Uterus (tissue), 4 donors: ENCODE results near the gene PTPRJ. TPM values are rescaled to one million over a fixed set of nuclear protein-coding genes. Genes with fewer than 3 reads are reported as not detected.

Experiments used
- DNase-seq, 2 donors: peaks; one replicate each; pipeline ENCODE4 v3.0.0-alpha.2; 2019 to 2020
- H3K27ac ChIP-seq, 2 donors: fragments of 200-600 bp; sonication (generic); 1 replicate in 1 of 2; 2 replicates in 1 of 2; pipeline ENCODE4 v1.5.1; 2016 to 2018
- H3K27me3 ChIP-seq, 2 donors: fragments of 200-600 bp; sonication (generic); one replicate each; pipeline ENCODE4 v1.5.1; 2018 to 2019; ENCODE audit warnings: control low read depth in 1 of 2
- H3K36me3 ChIP-seq, 2 donors: fragments of 200-600 bp; sonication (generic); one replicate each; pipeline ENCODE4 v1.5.1; 2019; ENCODE audit warnings: control low read depth in 1 of 2
- H3K4me1 ChIP-seq, 2 donors: fragments of 200-600 bp; sonication (generic); one replicate each; pipeline ENCODE4 v1.5.1; 2018 to 2019; ENCODE audit warnings: control low read depth in 1 of 2
- H3K4me3 ChIP-seq, 2 donors: fragments of 200-600 bp; sonication (generic); 1 replicate in 1 of 2; 2 replicates in 1 of 2; pipeline ENCODE4 v1.5.1; 2018 to 2019; ENCODE audit warnings: mild to moderate bottlenecking in 1 of 2
- H3K9me3 ChIP-seq, 2 donors: fragments of 200-600 bp; sonication (generic); one replicate each; pipeline ENCODE4 v1.5.1; 2019; ENCODE audit warnings: control low read depth in 1 of 2
- POLR2A ChIP-seq, 2 donors: fragments of 450-650 bp; IDR thresholded peaks; one replicate each; pipeline ENCODE4 v1.6.1; 2016; ENCODE audit warnings: antibody characterized with exemption in 2 of 2, mild to moderate bottlenecking in 1 of 2, moderate library complexity in 1 of 2
- intact Hi-C: fragments of 100-400 bp; cut with DNase I; formaldehyde crosslinking; loops from one replicate; pipeline ENCODE4 v1.15.1; 2023; ENCODE audit warnings: low total_unique reads
- total RNA-seq, 4 donors: library from RNA; depleted of rRNA in 3 of 4; stranded (reverse); fragments of >200 nt in 3 of 4; gene quantifications; one replicate each; pipeline versions ENCODE4 v1.1.0 to v1.2.4, GENCODE V29; 2014 to 2023
- TF ChIP-seq, protein P1 (sequence below), 4 experiments: fragments of 200-600 bp in 2 of 4; fragments of 450-650 bp in 2 of 4; sonication (generic) in 2 of 4; IDR thresholded peaks; one replicate each; pipeline ENCODE4 v1.5.1; 2016 to 2019; ENCODE audit warnings: antibody characterized with exemption in 4 of 4, mild to moderate bottlenecking in 2 of 4, moderate library complexity in 1 of 4
- donor health status: DM: yes; HTN: yes; CAD: no.

The PTPRJ gene
- total RNA-seq, 4 donors from 2014 or later: 2.1 to 22.1 (median 7.1) TPM

DNA sequence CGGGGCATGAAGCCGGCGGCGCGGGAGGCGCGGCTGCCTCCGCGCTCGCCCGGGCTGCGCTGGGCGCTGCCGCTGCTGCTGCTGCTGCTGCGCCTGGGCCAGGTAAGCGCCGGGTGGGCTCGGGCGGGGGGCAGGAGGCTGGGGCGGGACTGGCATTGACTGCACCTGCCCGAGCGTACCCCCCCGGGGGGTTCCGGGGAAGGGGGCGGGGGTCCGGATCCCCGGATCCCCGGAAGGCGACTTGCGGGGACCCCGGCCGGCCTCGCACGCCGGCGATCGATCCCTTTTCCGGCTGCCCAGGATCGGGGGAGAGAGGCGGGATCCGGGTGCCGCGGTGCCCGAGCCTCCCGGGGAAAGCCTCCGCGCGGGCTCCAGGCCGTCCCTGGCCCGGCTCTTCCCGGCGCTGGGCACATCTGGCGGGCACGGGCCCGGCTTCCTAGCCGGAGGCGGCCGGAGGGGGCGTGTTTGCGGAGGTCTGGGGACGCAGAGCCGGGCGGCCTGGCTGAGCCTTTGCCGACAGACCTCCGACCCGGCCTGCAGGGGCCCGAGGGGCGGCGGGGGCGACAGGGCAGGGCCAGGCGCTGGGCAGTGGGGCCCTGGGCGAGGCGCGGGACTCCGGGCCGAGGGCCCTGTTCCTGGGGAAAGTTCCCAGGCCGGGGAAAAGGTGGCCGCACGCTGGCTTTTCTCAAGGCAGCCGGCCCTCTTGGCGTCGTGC is 705 bp downstream of the PTPRJ start:
- Histone ChIP-seq H3K27ac (peak overlapping the region; percentile 14 to 55), H3K9me3 (no peaks in the 10 kb centered on the region), H3K4me3 (peak overlapping the region; percentile 44 to 72), H3K36me3 (no peaks in the 10 kb centered on the region), H3K27me3 (no peaks in the 10 kb centered on the region), H3K4me1 (peaks cover 0 to 14% of the 10 kb centered on the region in 2 donors)
- intact Hi-C loops: no loop called here
- TF ChIP-seq, protein P1, sequence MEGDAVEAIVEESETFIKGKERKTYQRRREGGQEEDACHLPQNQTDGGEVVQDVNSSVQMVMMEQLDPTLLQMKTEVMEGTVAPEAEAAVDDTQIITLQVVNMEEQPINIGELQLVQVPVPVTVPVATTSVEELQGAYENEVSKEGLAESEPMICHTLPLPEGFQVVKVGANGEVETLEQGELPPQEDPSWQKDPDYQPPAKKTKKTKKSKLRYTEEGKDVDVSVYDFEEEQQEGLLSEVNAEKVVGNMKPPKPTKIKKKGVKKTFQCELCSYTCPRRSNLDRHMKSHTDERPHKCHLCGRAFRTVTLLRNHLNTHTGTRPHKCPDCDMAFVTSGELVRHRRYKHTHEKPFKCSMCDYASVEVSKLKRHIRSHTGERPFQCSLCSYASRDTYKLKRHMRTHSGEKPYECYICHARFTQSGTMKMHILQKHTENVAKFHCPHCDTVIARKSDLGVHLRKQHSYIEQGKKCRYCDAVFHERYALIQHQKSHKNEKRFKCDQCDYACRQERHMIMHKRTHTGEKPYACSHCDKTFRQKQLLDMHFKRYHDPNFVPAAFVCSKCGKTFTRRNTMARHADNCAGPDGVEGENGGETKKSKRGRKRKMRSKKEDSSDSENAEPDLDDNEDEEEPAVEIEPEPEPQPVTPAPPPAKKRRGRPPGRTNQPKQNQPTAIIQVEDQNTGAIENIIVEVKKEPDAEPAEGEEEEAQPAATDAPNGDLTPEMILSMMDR (IDR thresholded peaks at IDR 0.05): no peak
- TF ChIP-seq POLR2A (IDR thresholded peaks at IDR 0.05): no peak
- DNase-seq: peak in 1 of 2 donors; percentile 35

DNA sequence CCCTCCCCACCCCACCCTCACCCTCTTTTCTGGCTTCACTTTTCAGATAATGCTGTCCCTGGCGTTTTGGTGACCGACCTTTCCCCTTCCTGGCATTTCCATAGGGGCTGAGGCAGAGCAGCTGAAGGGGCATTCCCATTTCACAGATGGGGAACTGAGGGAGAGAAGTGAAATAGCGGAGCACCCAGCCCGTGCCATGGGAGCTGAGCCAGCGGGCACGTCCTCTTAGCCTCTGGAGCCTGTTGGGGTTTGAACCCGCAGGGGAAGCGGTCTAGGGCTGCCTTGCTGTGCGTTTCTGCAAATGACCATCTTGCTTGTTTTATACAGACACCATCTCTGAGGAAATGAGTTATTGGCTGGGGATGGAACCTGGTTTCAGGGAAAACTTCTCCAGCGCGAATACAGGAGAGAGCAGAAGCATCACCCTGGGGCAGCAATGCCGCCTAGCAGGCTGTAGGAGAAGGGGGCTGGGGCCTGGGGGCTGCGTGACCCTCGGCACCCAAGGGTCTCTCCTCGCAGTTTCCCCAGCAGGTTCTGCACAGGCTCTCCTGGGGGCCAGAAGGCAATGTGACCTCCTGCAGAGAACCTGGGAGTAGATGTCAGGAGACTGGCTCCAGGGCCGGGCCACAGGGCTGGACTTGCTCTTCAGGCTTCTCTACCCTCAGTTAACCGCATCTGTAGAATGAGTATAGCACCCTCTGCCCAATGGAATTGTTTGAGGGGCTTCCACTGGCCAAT is 1.5 kb downstream of the PTPRJ start:
- Histone ChIP-seq H3K27ac (no peak overlapping the region), H3K4me1 (peaks cover 0 to 14% of the 10 kb centered on the region in 2 donors), H3K27me3 (no peaks in the 10 kb centered on the region), H3K9me3 (no peaks in the 10 kb centered on the region), H3K36me3 (no peaks in the 10 kb centered on the region), H3K4me3 (peak overlapping the region; percentile 44 to 72)
- intact Hi-C loops: no loop called here
- no peak for DNase-seq
- TF ChIP-seq, protein P1 (IDR thresholded peaks at IDR 0.05): no peak
- TF ChIP-seq POLR2A (IDR thresholded peaks at IDR 0.05): no peak

DNA sequence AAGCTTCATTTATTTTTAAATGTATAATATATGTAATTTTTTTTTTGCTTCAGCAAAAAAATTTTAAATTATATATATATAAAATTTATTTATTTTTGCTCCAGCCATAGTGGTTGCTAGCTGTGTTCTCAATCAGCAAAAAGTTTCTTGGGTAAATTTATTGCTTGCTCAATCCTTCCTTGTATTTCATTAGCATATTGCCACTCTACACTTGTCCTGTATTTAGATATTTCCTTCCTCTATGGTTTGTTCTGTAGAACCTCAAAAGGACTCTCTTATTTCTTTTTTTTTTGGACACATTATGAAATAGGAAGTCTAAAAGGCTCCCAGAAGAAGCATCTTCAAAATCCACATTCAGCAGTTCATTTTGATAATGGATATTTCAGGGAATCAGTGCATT is 2.3 kb downstream of the PTPRJ start:
- Histone ChIP-seq H3K9me3 (no peaks in the 10 kb centered on the region), H3K4me1 (peaks cover 0 to 14% of the 10 kb centered on the region in 2 donors), H3K27ac (no peak overlapping the region), H3K27me3 (no peaks in the 10 kb centered on the region), H3K36me3 (no peaks in the 10 kb centered on the region), H3K4me3 (no peak overlapping the region)
- TF ChIP-seq, protein P1 (IDR thresholded peaks at IDR 0.05): no peak
- TF ChIP-seq POLR2A (IDR thresholded peaks at IDR 0.05): no peak
- intact Hi-C loops: no loop called here
- DNase-seq: no peak

DNA sequence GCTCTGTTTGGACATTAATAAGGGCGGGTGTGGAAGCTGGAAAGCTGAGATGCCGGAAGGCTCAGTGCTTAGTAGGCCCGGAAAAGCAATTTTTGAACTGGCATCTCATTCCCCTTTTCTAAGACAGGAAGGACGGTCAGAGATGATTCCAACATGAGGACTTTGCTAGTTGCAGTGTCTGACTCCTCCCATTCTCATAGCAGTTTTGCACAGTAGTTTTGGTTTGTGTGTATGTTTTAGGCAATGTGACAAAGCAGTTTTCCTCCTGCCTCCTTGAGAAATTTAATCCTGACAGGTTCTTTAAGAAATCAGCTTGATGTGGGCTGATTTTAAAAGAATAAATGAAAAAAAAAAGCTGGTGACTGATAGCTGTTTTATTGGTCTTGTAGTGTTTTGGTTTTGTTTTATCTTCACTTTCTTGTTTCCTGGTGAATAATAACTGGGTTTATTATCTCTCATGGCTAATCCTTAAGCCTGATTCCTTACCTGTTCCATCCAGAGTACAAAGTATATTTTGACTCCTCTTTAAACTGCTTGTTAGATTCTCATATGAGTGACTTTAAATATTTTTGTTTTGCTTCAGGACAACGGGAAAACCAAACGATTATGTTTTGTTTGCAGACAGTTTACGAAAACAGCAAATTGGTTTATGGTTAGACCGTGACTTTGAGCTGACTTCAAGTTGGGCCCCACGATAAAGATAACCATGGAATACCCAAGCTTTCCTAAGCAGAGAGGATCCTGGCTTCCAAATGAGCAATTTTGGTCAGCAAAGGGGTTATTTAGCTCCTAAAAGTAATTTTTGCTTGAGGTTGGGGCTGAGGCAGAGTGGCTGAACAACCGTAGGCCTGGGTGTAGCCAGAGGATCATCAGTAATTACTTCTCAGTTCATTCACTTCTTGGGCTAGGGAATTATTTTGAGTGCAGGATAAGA is 3.4 kb downstream of the PTPRJ start:
- Histone ChIP-seq H3K27ac (no peak overlapping the region), H3K4me3 (no peak overlapping the region), H3K4me1 (peaks cover 0 to 14% of the 10 kb centered on the region in 2 donors), H3K9me3 (no peaks in the 10 kb centered on the region), H3K36me3 (no peaks in the 10 kb centered on the region), H3K27me3 (no peaks in the 10 kb centered on the region)
- intact Hi-C loops: no loop called here
- no peak for DNase-seq
- TF ChIP-seq POLR2A (IDR thresholded peaks at IDR 0.05): no peak
- TF ChIP-seq, protein P1 (IDR thresholded peaks at IDR 0.05): no peak
